ENCODE data around the gene TRIM40.

DNA sequence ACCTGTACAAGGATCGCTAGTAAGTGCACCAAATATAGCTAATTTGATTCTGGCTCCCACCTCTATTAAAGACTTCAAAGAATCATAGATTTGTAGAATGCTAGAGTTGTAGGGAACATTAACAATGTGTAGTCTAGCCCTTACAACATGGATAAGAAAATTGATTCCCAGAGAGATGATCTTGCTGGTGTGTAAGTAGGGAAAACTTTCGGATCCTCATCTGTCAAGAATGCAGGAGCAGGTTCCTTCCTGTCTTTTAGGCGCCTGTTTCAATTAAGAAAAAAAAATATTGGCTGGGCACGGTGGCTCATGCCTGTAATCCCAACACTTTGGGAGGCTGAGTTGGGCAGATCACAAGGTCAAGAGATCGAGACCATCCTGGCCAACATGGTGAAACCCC lies 48.1 kb upstream of the TRIM40 start:
- TF ChIP-seq, protein P1, sequence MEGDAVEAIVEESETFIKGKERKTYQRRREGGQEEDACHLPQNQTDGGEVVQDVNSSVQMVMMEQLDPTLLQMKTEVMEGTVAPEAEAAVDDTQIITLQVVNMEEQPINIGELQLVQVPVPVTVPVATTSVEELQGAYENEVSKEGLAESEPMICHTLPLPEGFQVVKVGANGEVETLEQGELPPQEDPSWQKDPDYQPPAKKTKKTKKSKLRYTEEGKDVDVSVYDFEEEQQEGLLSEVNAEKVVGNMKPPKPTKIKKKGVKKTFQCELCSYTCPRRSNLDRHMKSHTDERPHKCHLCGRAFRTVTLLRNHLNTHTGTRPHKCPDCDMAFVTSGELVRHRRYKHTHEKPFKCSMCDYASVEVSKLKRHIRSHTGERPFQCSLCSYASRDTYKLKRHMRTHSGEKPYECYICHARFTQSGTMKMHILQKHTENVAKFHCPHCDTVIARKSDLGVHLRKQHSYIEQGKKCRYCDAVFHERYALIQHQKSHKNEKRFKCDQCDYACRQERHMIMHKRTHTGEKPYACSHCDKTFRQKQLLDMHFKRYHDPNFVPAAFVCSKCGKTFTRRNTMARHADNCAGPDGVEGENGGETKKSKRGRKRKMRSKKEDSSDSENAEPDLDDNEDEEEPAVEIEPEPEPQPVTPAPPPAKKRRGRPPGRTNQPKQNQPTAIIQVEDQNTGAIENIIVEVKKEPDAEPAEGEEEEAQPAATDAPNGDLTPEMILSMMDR (IDR thresholded peaks at IDR 0.05) = no peak
- TF ChIP-seq POLR2A (IDR thresholded peaks at IDR 0.05) = no peak
